ELR (cell line): ENCODE data around the gene CMTR1.
"Not testable (repeated sequence)": the region's sequence is repeated elsewhere in the genome, so short reads cannot be mapped to it uniquely, and the experiment has no call there.

Experiments used
- DNase-seq: peaks from one replicate; pipeline ENCODE4 v3.0.0-alpha.2; 2015; ENCODE audit warnings: low read depth

CMTR1 gene

GRCh38 chr6:37432916-37433656, at the start of gene CMTR1:
TSS of gene CMTR1 (plus strand) at chr6:37433221. CDS start at chr6:37435630, 2,409 bp downstream.
- peak; percentile 94 for DNase-seq

- DNase-seq: no peak
Measured at GRCh38 chr6:37388578-37388977, 44.4 kb upstream of the CMTR1 start.

GRCh38 chr6:37389857-37390256, 43.2 kb upstream of the CMTR1 start:
- no peak for DNase-seq

GRCh38 chr6:37391120-37391519, 41.9 kb upstream of the CMTR1 start:
- DNase-seq: no peak

GRCh38 chr6:37392821-37393220, 40.2 kb upstream of the CMTR1 start:
- no peak for DNase-seq

GRCh38 chr6:37393381-37393929, 39.6 kb upstream of the CMTR1 start:
- DNase-seq: no peak

- no peak for DNase-seq
Measured at GRCh38 chr6:37396571-37397180, 36.3 kb upstream of the CMTR1 start.

- no peak for DNase-seq
Measured at GRCh38 chr6:37399131-37399530, 33.9 kb upstream of the CMTR1 start.

GRCh38 chr6:37399795-37400490, 33.1 kb upstream of the CMTR1 start:
- no peak for DNase-seq

- not testable (repeated sequence) for DNase-seq
Measured at GRCh38 chr6:37401658-37402057, 31.4 kb upstream of the CMTR1 start.

GRCh38 chr6:37406726-37407341, 26.2 kb upstream of the CMTR1 start:
- DNase-seq: no peak

GRCh38 chr6:37407948-37408347, 25.1 kb upstream of the CMTR1 start:
- no peak for DNase-seq

- no peak for DNase-seq
Measured at GRCh38 chr6:37409501-37409900, 23.5 kb upstream of the CMTR1 start.

- DNase-seq: no peak
Measured at GRCh38 chr6:37417393-37417792, 15.6 kb upstream of the CMTR1 start.

GRCh38 chr6:37418722-37419121, 14.3 kb upstream of the CMTR1 start:
- DNase-seq: no peak

GRCh38 chr6:37426058-37426944, 6.7 kb upstream of the CMTR1 start:
- no peak for DNase-seq

- DNase-seq: no peak
Measured at GRCh38 chr6:37426945-37427510, 6.0 kb upstream of the CMTR1 start.

GRCh38 chr6:37429352-37429750, 3.7 kb upstream of the CMTR1 start:
- DNase-seq: no peak

- no peak for DNase-seq
Measured at GRCh38 chr6:37432590-37432915, 468 bp upstream of the CMTR1 start.

GRCh38 chr6:37433657-37434271, 743 bp downstream of the CMTR1 start:
- peak; percentile 43 for DNase-seq

- DNase-seq: no peak
Measured at GRCh38 chr6:37435373-37435772, 2.4 kb downstream of the CMTR1 start.
